Stomach (tissue), 9 donors: ENCODE data around the gene FXYD7. TPM values are rescaled to one million over a fixed set of nuclear protein-coding genes. Genes with fewer than 3 reads are reported as not detected.

Experiments used
- DNase-seq, 2 donors: peaks; one replicate each; pipeline versions ENCODE4 v3.0.0 to v3.0.0-alpha.2; 2013 to 2019
- H3K27ac ChIP-seq, 5 donors: fragments of 200-600 bp in 4 of 5; sonication (generic) in 4 of 5; one replicate each; pipeline ENCODE4 v1.5.1; 2013 to 2019; ENCODE audit warnings: mild to moderate bottlenecking in 1 of 5, moderate library complexity in 1 of 5
- H3K27me3 ChIP-seq, 3 donors: fragments of 200-600 bp; sonication (generic); one replicate each; pipeline ENCODE4 v1.5.1; 2017 to 2019; ENCODE audit warnings: mixed run types in 1 of 3
- H3K36me3 ChIP-seq, 4 donors: fragments of 200-600 bp; sonication (generic); 1 replicate in 3 of 4; 2 replicates in 1 of 4; pipeline ENCODE4 v1.5.1; 2016 to 2019
- H3K4me1 ChIP-seq, 4 donors: fragments of 200-600 bp; sonication (generic); one replicate each; pipeline ENCODE4 v1.5.1; 2016 to 2019
- H3K4me3 ChIP-seq, 4 donors: fragments of 200-600 bp; sonication (generic) in 3 of 4; one replicate each; pipeline ENCODE4 v1.5.1; 2016 to 2019; ENCODE audit warnings: mild to moderate bottlenecking in 1 of 4
- H3K9me3 ChIP-seq, 4 donors: fragments of 200-600 bp; sonication (generic); one replicate each; pipeline ENCODE4 v1.5.1; 2016 to 2019
- CTCF ChIP-seq, 7 experiments: fragments of 450-650 bp in 4 of 7; fragments of 200-600 bp in 3 of 7; sonication (generic) in 3 of 7; IDR thresholded peaks; one replicate each; pipeline ENCODE4 v1.5.1; 2016 to 2019; ENCODE audit warnings: antibody characterized with exemption in 7 of 7, control low read depth in 2 of 7, mild to moderate bottlenecking in 1 of 7
- EP300 ChIP-seq: sonication (generic); formaldehyde crosslinking; IDR thresholded peaks from one replicate; pipeline ENCODE4 v1.6.1; 2017; ENCODE audit warnings: antibody characterized with exemption
- POLR2A ChIP-seq, 4 donors: fragments of 450-650 bp; IDR thresholded peaks; one replicate each; pipeline ENCODE4 v1.6.1; 2016; ENCODE audit warnings: antibody characterized with exemption in 4 of 4, control low read depth in 2 of 4, mild to moderate bottlenecking in 1 of 4, moderate library complexity in 1 of 4
- POLR2AphosphoS5 ChIP-seq, 3 donors: sonication (generic); formaldehyde crosslinking; IDR thresholded peaks; one replicate each; pipeline ENCODE4 v1.6.1; 2016; ENCODE audit warnings: antibody characterized with exemption in 3 of 3
- WGBS, 5 donors: extraction: QIAGEN DNeasy Blood & Tissue Kit in 3 of 5; methylation state at CpG; one replicate each; pipeline versions ENCODE4 v1.1.5 to v1.1.7; 2013 to 2018; 5-methylcytosine and 5-hydroxymethylcytosine counted together
- intact Hi-C: fragments of 100-400 bp; cut with DNase I; formaldehyde crosslinking; loops from one replicate; pipeline ENCODE4 v1.15.1; 2023; ENCODE audit warnings: low total_unique reads
- polyA plus RNA-seq, 3 donors: library from polyadenylated mRNA; stranded (reverse); fragments of 200-250 nt; gene quantifications; one replicate each; pipeline ENCODE4 v1.2.3, GENCODE V29; 2013
- total RNA-seq, 5 donors: library from RNA; depleted of rRNA; stranded (reverse); fragments of >200 nt; gene quantifications; one replicate each; pipeline versions ENCODE4 v1.1.0 to v1.2.3, GENCODE V29; 2014 to 2016
- donor health status: healthy with polysubstance abuse.
- donor health status: Bipolar disorder and iron deficiency.
- donor health status: healthy.

The FXYD7 gene
- total and polyA plus RNA-seq, 8 donors, result 0.55 to 2.6 TPM; not detected in 6

GRCh38 chr19:35155981-35156672 is 13.1 kb downstream of the FXYD7 start:
- Histone ChIP-seq H3K4me3 (peak overlapping the region; percentile 54 to 82 (median 70)), H3K27ac (peak overlapping the region in 3 of 5 donors; percentile 78 to 90 (median 85)), H3K4me1 (peaks cover 19 to 34% (median 26%) of the 10 kb centered on the region in 4 donors), H3K27me3 (peaks cover 0 to 51% (median 9%) of the 10 kb centered on the region in 3 donors), H3K9me3 (no peaks in the 10 kb centered on the region), H3K36me3 (peaks cover 7 to 39% (median 37%) of the 10 kb centered on the region in 4 donors)
- TF ChIP-seq CTCF (IDR thresholded peaks at IDR 0.05) (no peak), EP300 (no peak), POLR2AphosphoS5 (IDR thresholded peaks at IDR 0.05) (no peak), POLR2A (IDR thresholded peaks at IDR 0.05) (no peak)
- 89 to 94% (median 93%) methylated on average over 6 of the region's 6 CpGs for WGBS, 5 donors
- DNase-seq, result no peak
- intact Hi-C loops, result no loop called here

GRCh38 chr19:35156673-35157014 is 13.6 kb downstream of the FXYD7 start:
- Histone ChIP-seq H3K4me1 (peaks cover 19 to 34% (median 26%) of the 10 kb centered on the region in 4 donors), H3K9me3 (no peaks in the 10 kb centered on the region), H3K27me3 (peaks cover 0 to 46% (median 9%) of the 10 kb centered on the region in 3 donors), H3K36me3 (peaks cover 13 to 44% (median 43%) of the 10 kb centered on the region in 4 donors), H3K27ac (no peak overlapping the region), H3K4me3 (no peak overlapping the region)
- TF ChIP-seq POLR2A (IDR thresholded peaks at IDR 0.05) (no peak), EP300 (no peak), CTCF (IDR thresholded peaks at IDR 0.05) (no peak), POLR2AphosphoS5 (IDR thresholded peaks at IDR 0.05) (no peak)
- intact Hi-C loops, result no loop called here
- no peak for DNase-seq
- WGBS, 5 donors, result 84 to 94% (median 90%) methylated on average over 7 of the region's 7 CpGs

GRCh38 chr19:35157431-35157830 is 14.4 kb downstream of the FXYD7 start:
- Histone ChIP-seq H3K27me3 (peaks cover 0 to 42% (median 9%) of the 10 kb centered on the region in 3 donors), H3K27ac (no peak overlapping the region), H3K4me1 (peaks cover 19 to 34% (median 26%) of the 10 kb centered on the region in 4 donors), H3K36me3 (peaks cover 13 to 52% (median 50%) of the 10 kb centered on the region in 4 donors), H3K4me3 (no peak overlapping the region), H3K9me3 (peaks cover 0 to 6% (median 5%) of the 10 kb centered on the region in 4 donors)
- WGBS, 5 donors, result 97 to 100% (median 99%) methylated on average over 4 of the region's 4 CpGs
- intact Hi-C loops, result no loop called here
- TF ChIP-seq POLR2A (IDR thresholded peaks at IDR 0.05), result no peak
- TF ChIP-seq POLR2AphosphoS5 (IDR thresholded peaks at IDR 0.05), result no peak
- no peak for TF ChIP-seq EP300
- TF ChIP-seq CTCF (IDR thresholded peaks at IDR 0.05), result no peak
- DNase-seq, result no peak

- H3K9me3 ChIP-seq, result peaks cover 7 to 26% (median 17%) of the 10 kb centered on the region in 4 donors
- H3K36me3 ChIP-seq, result peaks cover 21 to 74% (median 72%) of the 10 kb centered on the region in 4 donors
- H3K4me1 ChIP-seq, result peaks cover 6 to 18% (median 13%) of the 10 kb centered on the region in 4 donors
- WGBS, 5 donors, result 83 to 95% (median 89%) methylated on average over 8 of the region's 8 CpGs
- H3K4me3 ChIP-seq, result no peak overlapping the region
- DNase-seq, result no peak
- H3K27ac ChIP-seq, result no peak overlapping the region
- intact Hi-C loops, result no loop called here
- TF ChIP-seq CTCF (IDR thresholded peaks at IDR 0.05), result no peak
- peaks cover 0 to 23% (median 0%) of the 10 kb centered on the region in 3 donors for H3K27me3 ChIP-seq
These were observed 16.6 kb downstream of the FXYD7 start for GRCh38 chr19:35159606-35160005.
